Activated CD4-positive, alpha-beta memory T cell treated with anti-CD3 and anti-CD28 coated beads for 36 hours (primary cell): ENCODE results near the gene TMEM179. TPM values are rescaled to one million over a fixed set of nuclear protein-coding genes. Genes with fewer than 3 reads are reported as not detected.
"Not testable (repeated sequence)": the region's sequence is repeated elsewhere in the genome, so short reads cannot be mapped to it uniquely, and the experiment has no call there.

Source experiments
- CTCF ChIA-PET: fragments of 350-600 bp; sonication (Branson Sonifier 250); formaldehyde crosslinking; loops from one replicate; lab custom pipeline; 2021; ENCODE audit warnings: antibody characterized with exemption, inconsistent platforms; lab: Charles Lee
- POLR2A ChIA-PET: fragments of 350-600 bp; sonication (Branson Sonifier 250); formaldehyde crosslinking; loops from one replicate; lab custom pipeline; 2021; ENCODE audit warnings: antibody characterized with exemption; lab: Charles Lee
- DNase-seq: peaks from one replicate; pipeline ENCODE4 v3.0.0-alpha.2; 2020
- H3K27ac Mint-ChIP-seq: one replicate; pipeline ENCODE4 v1.8.0; 2021; ENCODE audit warnings: mixed read lengths
- H3K27me3 Mint-ChIP-seq: one replicate; pipeline ENCODE4 v1.8.0; 2021; ENCODE audit warnings: mixed read lengths
- H3K36me3 Mint-ChIP-seq: one replicate; pipeline ENCODE4 v1.8.0; 2021; ENCODE audit warnings: mixed read lengths
- H3K4me1 Mint-ChIP-seq: one replicate; pipeline ENCODE4 v1.8.0; 2021; ENCODE audit warnings: low read depth, mixed read lengths
- H3K4me3 Mint-ChIP-seq: one replicate; pipeline ENCODE4 v1.8.0; 2021; ENCODE audit warnings: mild to moderate bottlenecking, mixed read lengths
- H3K9me3 Mint-ChIP-seq: one replicate; pipeline ENCODE4 v1.8.0; 2021; ENCODE audit warnings: mixed read lengths
- intact Hi-C: fragments of 100-400 bp; cut with micrococcal nuclease; formaldehyde crosslinking; loops from one replicate; pipeline ENCODE4 v1.15.1; 2023
- total RNA-seq, 2 experiments: library from RNA; stranded (reverse); gene quantifications; one replicate each; pipeline ENCODE4 v1.2.3, GENCODE V29; 2021

Gene TMEM179
- total RNA-seq, 2 experiments from 2014 or later, result not detected

DNA sequence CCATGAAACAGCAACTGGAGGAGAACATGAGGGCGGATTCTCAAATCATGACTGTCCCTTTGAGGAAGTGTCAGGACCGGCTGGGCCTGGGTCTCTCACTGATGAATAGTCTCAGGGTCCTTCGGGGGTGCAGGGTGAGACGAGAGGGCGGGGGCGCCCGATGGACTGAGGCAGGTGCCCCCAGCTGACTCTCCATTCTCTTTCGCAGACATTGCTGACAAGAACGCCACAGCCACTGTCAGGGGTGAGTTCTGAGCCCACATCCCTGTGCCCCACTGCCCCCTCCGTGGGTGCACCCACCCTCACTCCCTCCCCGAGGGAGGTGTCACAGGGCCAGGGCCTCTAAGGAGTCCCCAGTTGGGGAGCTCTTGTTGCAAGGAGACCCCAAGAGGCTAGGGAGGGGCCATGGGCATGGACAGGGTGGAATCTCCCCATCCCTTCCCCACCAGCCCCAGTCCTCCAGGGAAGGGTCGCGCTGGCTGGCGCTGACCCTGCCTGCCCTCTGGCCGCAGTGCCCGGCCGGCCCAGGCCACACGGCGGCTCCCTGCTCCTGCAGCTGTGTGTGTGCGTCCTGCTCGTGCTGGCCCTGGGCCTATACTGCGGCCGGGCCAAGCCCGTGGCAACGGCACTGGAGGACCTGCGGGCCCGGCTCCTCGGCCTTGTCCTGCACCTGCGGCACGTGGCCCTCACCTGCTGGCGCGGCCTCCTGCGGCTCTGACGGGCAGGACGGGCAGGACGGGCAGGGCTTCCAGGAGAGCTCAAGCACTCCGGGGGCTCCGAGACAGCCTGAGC, 16.3 kb downstream of the TMEM179 start:
- CTCF ChIA-PET, result no interaction called here
- Mint-ChIP-seq H3K27ac (no peak overlapping the region), H3K9me3 (no peaks in the 10 kb centered on the region), H3K27me3 (peaks cover 13% of the 10 kb centered on the region), H3K4me1 (no peaks in the 10 kb centered on the region), H3K36me3 (no peaks in the 10 kb centered on the region), H3K4me3 (no peak overlapping the region)
- no peak for DNase-seq
- POLR2A ChIA-PET, result no interaction called here
- intact Hi-C loops, result no loop called here

DNA sequence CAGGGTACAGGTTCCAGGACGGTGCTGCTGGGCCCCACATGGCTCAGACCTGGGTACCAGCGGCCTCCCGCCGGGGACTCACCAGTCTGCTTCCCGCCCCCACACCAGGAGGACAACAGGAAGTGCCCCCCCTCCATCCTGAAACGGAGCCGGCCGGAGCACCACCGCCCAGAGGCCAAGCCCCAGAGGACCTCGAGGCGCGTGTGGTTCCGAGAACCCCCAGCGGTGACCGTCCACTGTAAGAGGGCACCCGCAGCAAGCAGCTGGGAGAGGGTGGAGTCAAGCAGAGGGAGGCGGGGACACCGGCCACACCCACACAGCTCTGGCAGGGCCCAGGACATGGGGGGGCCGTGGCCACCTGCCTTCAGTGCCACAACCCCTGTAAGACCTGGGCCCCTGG, 16.9 kb downstream of the TMEM179 start:
- no peaks in the 10 kb centered on the region for H3K36me3 Mint-ChIP-seq
- DNase-seq, result no peak
- H3K27me3 Mint-ChIP-seq, result peaks cover 13% of the 10 kb centered on the region
- H3K9me3 Mint-ChIP-seq, result no peaks in the 10 kb centered on the region
- ChIA-PET CTCF (no interaction called here), POLR2A (no interaction called here)
- H3K4me3 Mint-ChIP-seq, result no peak overlapping the region
- H3K4me1 Mint-ChIP-seq, result no peaks in the 10 kb centered on the region
- intact Hi-C loops, result no loop called here
- no peak overlapping the region for H3K27ac Mint-ChIP-seq

DNA sequence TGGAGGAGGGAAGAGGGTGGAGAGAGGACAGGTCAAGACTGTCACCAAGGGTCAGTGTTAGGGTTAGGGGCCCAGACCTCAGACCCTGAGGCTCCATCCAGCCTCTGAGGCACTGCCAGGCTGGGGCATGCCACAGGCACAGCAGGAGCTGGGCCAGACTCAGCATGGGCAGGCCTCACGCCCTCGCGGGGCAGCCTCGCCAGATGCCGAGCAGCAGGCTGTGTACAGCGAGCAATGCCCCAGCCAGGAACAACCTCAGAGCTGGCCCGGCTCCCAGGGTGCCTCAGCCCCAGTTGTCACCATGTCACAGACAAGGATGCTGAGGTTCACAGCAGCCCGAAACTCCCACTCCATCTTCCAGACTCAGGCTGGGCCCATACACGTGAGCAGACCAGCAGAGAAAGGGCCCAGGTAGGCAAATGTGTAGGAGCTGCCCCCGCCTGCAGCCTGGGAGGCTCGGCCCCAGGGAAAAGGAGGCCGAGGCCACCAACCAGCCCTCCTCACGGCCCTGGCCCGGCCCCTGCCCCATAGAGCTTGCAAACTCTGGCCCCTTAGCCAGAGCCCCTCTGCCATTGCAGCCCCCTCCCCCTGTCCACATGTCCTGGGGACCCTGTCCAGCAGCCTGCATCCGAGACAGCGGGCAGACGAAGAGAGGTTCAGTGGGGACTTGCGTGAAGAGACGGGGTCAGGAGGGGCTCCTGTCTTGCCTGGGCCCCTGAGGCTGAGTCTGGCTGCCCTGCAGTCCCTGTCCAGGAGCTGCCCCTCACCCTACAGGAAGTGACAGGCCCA, 17.5 kb downstream of the TMEM179 start:
- H3K36me3 Mint-ChIP-seq, result no peaks in the 10 kb centered on the region
- CTCF ChIA-PET, result no interaction called here
- no peak for DNase-seq
- POLR2A ChIA-PET, result no interaction called here
- intact Hi-C loops, result no loop called here
- H3K4me3 Mint-ChIP-seq, result no peak overlapping the region
- no peaks in the 10 kb centered on the region for H3K9me3 Mint-ChIP-seq
- no peaks in the 10 kb centered on the region for H3K4me1 Mint-ChIP-seq
- peaks cover 9% of the 10 kb centered on the region for H3K27me3 Mint-ChIP-seq
- H3K27ac Mint-ChIP-seq, result no peak overlapping the region

GRCh38 chr14:104585966-104586697, 18.4 kb downstream of the TMEM179 start:
- ChIA-PET CTCF (no interaction called here), POLR2A (no interaction called here)
- Mint-ChIP-seq H3K4me1 (no peaks in the 10 kb centered on the region), H3K36me3 (no peaks in the 10 kb centered on the region), H3K4me3 (no peak overlapping the region), H3K9me3 (no peaks in the 10 kb centered on the region), H3K27ac (no peak overlapping the region), H3K27me3 (peaks cover 10% of the 10 kb centered on the region)
- intact Hi-C loops, result no loop called here
- DNase-seq, result no peak

DNA sequence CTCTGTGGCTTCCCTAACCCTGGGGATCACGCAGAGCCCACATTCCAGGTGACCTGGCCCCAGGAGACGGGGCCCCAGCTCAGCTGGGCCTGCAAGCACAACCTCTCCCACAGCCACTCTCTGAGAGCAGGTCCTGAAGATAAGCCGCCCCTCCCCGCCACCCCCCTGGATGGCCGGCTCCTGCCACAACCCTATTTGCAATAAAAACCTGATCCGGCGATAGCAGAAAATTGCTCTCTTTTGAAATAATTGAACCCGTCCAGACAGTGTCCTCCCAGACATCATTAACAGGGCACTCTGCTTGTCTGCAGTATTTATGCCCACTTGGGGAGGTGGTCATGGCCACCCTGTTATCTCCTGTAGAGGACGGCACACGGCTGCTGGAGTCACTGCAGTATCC, 20.0 kb downstream of the TMEM179 start:
- POLR2A ChIA-PET, result no interaction called here
- H3K36me3 Mint-ChIP-seq, result no peaks in the 10 kb centered on the region
- no peaks in the 10 kb centered on the region for H3K9me3 Mint-ChIP-seq
- H3K4me1 Mint-ChIP-seq, result no peaks in the 10 kb centered on the region
- no peak for DNase-seq
- CTCF ChIA-PET, result no interaction called here
- peaks cover 10% of the 10 kb centered on the region for H3K27me3 Mint-ChIP-seq
- H3K4me3 Mint-ChIP-seq, result no peak overlapping the region
- intact Hi-C loops, result no loop called here
- H3K27ac Mint-ChIP-seq, result no peak overlapping the region

DNA sequence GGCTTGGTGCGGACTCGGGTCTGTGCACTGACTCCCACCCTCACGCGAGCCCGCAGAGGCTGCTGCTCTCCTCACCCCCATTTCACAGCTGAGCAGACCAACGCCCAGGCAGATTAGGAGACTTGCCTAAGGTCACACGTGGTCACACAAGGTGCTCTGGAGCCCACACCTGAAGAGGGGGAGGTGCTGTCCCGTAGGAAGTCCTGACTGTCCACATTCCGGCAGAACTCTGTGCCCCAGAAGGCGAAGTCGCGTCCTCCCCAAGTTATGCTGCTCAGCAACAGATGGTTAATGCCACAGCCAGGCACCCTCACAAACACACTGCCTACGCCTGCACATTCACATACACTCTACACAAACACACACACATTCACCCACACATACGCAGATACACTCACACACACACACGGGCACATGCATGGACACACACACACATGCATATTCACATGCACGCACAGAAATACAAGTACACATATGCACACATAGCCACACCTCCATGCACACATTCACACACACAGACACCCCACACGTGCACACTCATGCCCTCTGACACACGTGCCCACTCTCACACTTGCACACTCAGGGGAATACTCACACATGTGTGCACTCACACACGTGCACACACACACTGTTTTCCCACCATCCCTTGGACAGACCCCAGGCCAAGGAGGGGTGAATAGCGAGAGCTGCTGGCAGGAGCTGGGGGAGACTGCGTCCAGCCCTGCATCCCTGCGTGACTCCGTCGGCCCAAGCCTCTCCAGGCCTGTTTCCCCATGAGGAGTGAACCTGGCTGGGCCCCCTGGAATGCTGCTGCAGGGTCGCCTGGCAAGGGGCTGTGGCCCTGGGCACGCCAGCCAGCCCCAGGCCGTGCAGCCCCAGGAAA, 20.9 kb downstream of the TMEM179 start:
- ChIA-PET POLR2A (no interaction called here), CTCF (no interaction called here)
- Mint-ChIP-seq H3K4me3 (no peak overlapping the region), H3K27me3 (peaks cover 10% of the 10 kb centered on the region), H3K27ac (no peak overlapping the region), H3K36me3 (no peaks in the 10 kb centered on the region), H3K9me3 (no peaks in the 10 kb centered on the region), H3K4me1 (no peaks in the 10 kb centered on the region)
- intact Hi-C loops, result no loop called here
- DNase-seq, result no peak

- H3K27me3 Mint-ChIP-seq, result peaks cover 9% of the 10 kb centered on the region
- no peaks in the 10 kb centered on the region for H3K36me3 Mint-ChIP-seq
- no peaks in the 10 kb centered on the region for H3K4me1 Mint-ChIP-seq
- ChIA-PET CTCF (no interaction called here), POLR2A (no interaction called here)
- no peak overlapping the region for H3K4me3 Mint-ChIP-seq
- intact Hi-C loops, result no loop called here
- DNase-seq, result no peak
- H3K27ac Mint-ChIP-seq, result no peak overlapping the region
- H3K9me3 Mint-ChIP-seq, result no peaks in the 10 kb centered on the region
Measured at GRCh38 chr14:104582662-104583061, 21.9 kb downstream of the TMEM179 start.

- Mint-ChIP-seq H3K4me1 (no peaks in the 10 kb centered on the region), H3K27ac (no peak overlapping the region), H3K4me3 (no peak overlapping the region), H3K27me3 (peaks cover 9% of the 10 kb centered on the region), H3K9me3 (no peaks in the 10 kb centered on the region), H3K36me3 (no peaks in the 10 kb centered on the region)
- ChIA-PET POLR2A (no interaction called here), CTCF (no interaction called here)
- DNase-seq, result no peak
- intact Hi-C loops, result no loop called here
Measured at GRCh38 chr14:104582005-104582404, 22.6 kb downstream of the TMEM179 start.

- no peak for DNase-seq
- Mint-ChIP-seq H3K4me3 (no peak overlapping the region), H3K9me3 (no peaks in the 10 kb centered on the region), H3K27me3 (peaks cover 9% of the 10 kb centered on the region), H3K36me3 (no peaks in the 10 kb centered on the region), H3K27ac (no peak overlapping the region), H3K4me1 (no peaks in the 10 kb centered on the region)
- ChIA-PET CTCF (no interaction called here), POLR2A (no interaction called here)
- intact Hi-C loops, result no loop called here
Measured at GRCh38 chr14:104581521-104581920, 23.1 kb downstream of the TMEM179 start.

GRCh38 chr14:104580961-104581360, 23.6 kb downstream of the TMEM179 start:
- ChIA-PET POLR2A (no interaction called here), CTCF (no interaction called here)
- Mint-ChIP-seq H3K36me3 (no peaks in the 10 kb centered on the region), H3K9me3 (no peaks in the 10 kb centered on the region), H3K27ac (no peak overlapping the region), H3K27me3 (peaks cover 9% of the 10 kb centered on the region), H3K4me3 (no peak overlapping the region), H3K4me1 (no peaks in the 10 kb centered on the region)
- no peak for DNase-seq
- intact Hi-C loops, result no loop called here

GRCh38 chr14:104579939-104580338, 24.6 kb downstream of the TMEM179 start:
- H3K36me3 Mint-ChIP-seq, CTCF ChIA-PET, H3K9me3 Mint-ChIP-seq: not testable (repeated sequence)

DNA sequence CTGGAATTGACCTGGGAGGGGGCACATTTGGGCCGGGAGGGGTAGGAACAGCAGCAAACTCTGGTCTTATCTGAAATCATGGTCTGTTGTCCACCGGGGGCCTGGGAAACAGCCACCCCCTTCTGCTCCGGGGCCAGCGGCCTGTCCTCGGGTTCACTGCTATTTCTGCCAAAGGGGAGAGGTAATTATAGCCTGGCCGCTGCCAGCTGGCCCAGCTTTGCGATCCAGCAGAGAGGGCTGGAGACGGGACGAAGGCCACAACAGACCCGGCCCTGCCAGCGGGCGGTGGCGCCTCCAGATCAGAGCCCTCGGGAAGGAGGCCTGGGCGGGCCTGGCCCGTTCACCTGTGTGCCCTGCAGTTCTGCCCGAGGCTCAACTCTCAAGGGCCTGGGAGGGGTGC, 25.1 kb downstream of the TMEM179 start, which contains the start of gene C14orf180:
Gene C14orf180 (plus strand): TSS at position 258 of the 400 bp plus-strand sequence. CDS start 6,667 bp downstream, outside the sequence.
- ChIA-PET CTCF (no interaction called here), POLR2A (no interaction called here)
- Mint-ChIP-seq H3K9me3 (no peaks in the 10 kb centered on the region), H3K27me3 (peaks cover 8% of the 10 kb centered on the region), H3K4me1 (no peaks in the 10 kb centered on the region), H3K36me3 (no peaks in the 10 kb centered on the region), H3K27ac (no peak within 1 kb of the TSS), H3K4me3 (no peak within 1 kb of the TSS)
- DNase-seq, result no peak
- intact Hi-C loops, result no loop called here

More at GRCh38 chr14:104579939-104580338, 24.6 kb downstream of the TMEM179 start:
- H3K27ac Mint-ChIP-seq, H3K27me3 Mint-ChIP-seq, POLR2A ChIA-PET, DNase-seq, H3K4me3 Mint-ChIP-seq, intact Hi-C loops, H3K4me1 Mint-ChIP-seq: not testable (repeated sequence)
